ENCODE results near the gene EXOC3L4. TPM values are rescaled to one million over a fixed set of nuclear protein-coding genes. Genes with fewer than 3 reads are reported as not detected.

Gene EXOC3L4
- total RNA-seq, 2 donors from 2014 or later: 0.37 TPM; not detected in 1

- no peak overlapping the region for H3K4me3 ChIP-seq
- peak overlapping the region; percentile 43 to 51 for H3K27ac ChIP-seq
- no peaks in the 10 kb centered on the region for H3K36me3 ChIP-seq
- peak; percentile 76 for DNase-seq (ENCODE audit: low spot score)
- H3K4me1 ChIP-seq: peaks cover 0 to 17% of the 10 kb centered on the region in 2 donors
- H3K27me3 ChIP-seq: no peaks in the 10 kb centered on the region
- no peaks in the 10 kb centered on the region for H3K9me3 ChIP-seq
- no peak for TF ChIP-seq CTCF (IDR thresholded peaks at IDR 0.05)
Observed at GRCh38 chr14:103067231-103067954, 27.1 kb upstream of the EXOC3L4 start.

- Histone ChIP-seq H3K9me3 (no peaks in the 10 kb centered on the region), H3K27me3 (no peaks in the 10 kb centered on the region), H3K4me1 (peaks cover 0 to 19% of the 10 kb centered on the region in 2 donors), H3K27ac (peak overlapping the region; percentile 43 to 51), H3K36me3 (no peaks in the 10 kb centered on the region), H3K4me3 (no peak overlapping the region)
- DNase-seq (ENCODE audit: low spot score): no peak
- TF ChIP-seq CTCF (IDR thresholded peaks at IDR 0.05): no peak
Observed at GRCh38 chr14:103068351-103069073, 26.0 kb upstream of the EXOC3L4 start.

- Histone ChIP-seq H3K27me3 (no peaks in the 10 kb centered on the region), H3K27ac (no peak overlapping the region), H3K9me3 (no peaks in the 10 kb centered on the region), H3K36me3 (no peaks in the 10 kb centered on the region), H3K4me1 (peaks cover 0 to 37% of the 10 kb centered on the region in 2 donors), H3K4me3 (no peak overlapping the region)
- no peak for DNase-seq (ENCODE audit: low spot score)
- TF ChIP-seq CTCF (IDR thresholded peaks at IDR 0.05): no peak
Observed at GRCh38 chr14:103070263-103070885, 24.2 kb upstream of the EXOC3L4 start.

- Histone ChIP-seq H3K4me3 (no peak overlapping the region), H3K27me3 (no peaks in the 10 kb centered on the region), H3K9me3 (no peaks in the 10 kb centered on the region), H3K36me3 (no peaks in the 10 kb centered on the region), H3K27ac (peak overlapping the region in 1 of 2 donors; percentile 23), H3K4me1 (peaks cover 0 to 37% of the 10 kb centered on the region in 2 donors)
- DNase-seq (ENCODE audit: low spot score): no peak
- TF ChIP-seq CTCF (IDR thresholded peaks at IDR 0.05): no peak
Observed at GRCh38 chr14:103070971-103071542, 23.5 kb upstream of the EXOC3L4 start.

- Histone ChIP-seq H3K9me3 (no peaks in the 10 kb centered on the region), H3K4me1 (peaks cover 0 to 32% of the 10 kb centered on the region in 2 donors), H3K27ac (peak overlapping the region in 1 of 2 donors; percentile 23), H3K27me3 (no peaks in the 10 kb centered on the region), H3K4me3 (no peak overlapping the region), H3K36me3 (no peaks in the 10 kb centered on the region)
- no peak for DNase-seq (ENCODE audit: low spot score)
- TF ChIP-seq CTCF (IDR thresholded peaks at IDR 0.05): no peak
Observed at GRCh38 chr14:103071544-103072251, 22.8 kb upstream of the EXOC3L4 start.
